ENCODE data around the gene NDST1.

Gene NDST1

GRCh38 chr5:150523472-150524350 is 15.8 kb downstream of the NDST1 start:
- DNase-seq (ENCODE audit: low spot score), result no peak

- no peak for DNase-seq (ENCODE audit: low spot score)
These were observed 17.2 kb downstream of the NDST1 start for GRCh38 chr5:150525163-150525562.

- DNase-seq (ENCODE audit: low spot score), result no peak
These were observed 17.9 kb downstream of the NDST1 start for GRCh38 chr5:150525781-150526180.

- peak; percentile 3 for DNase-seq (ENCODE audit: low spot score)
These were observed 19.1 kb downstream of the NDST1 start for GRCh38 chr5:150527038-150527437.

GRCh38 chr5:150527808-150528207 is 19.9 kb downstream of the NDST1 start:
- no peak for DNase-seq (ENCODE audit: low spot score)

GRCh38 chr5:150528924-150529546 is 21.1 kb downstream of the NDST1 start:
- no peak for DNase-seq (ENCODE audit: low spot score)

GRCh38 chr5:150529555-150529954 is 21.6 kb downstream of the NDST1 start:
- DNase-seq (ENCODE audit: low spot score), result no peak

GRCh38 chr5:150530423-150530822 is 22.5 kb downstream of the NDST1 start:
- DNase-seq (ENCODE audit: low spot score), result no peak

GRCh38 chr5:150530951-150531588 is 23.1 kb downstream of the NDST1 start:
- DNase-seq (ENCODE audit: low spot score), result no peak

- no peak for DNase-seq (ENCODE audit: low spot score)
These were observed 23.8 kb downstream of the NDST1 start for GRCh38 chr5:150531686-150532085.

GRCh38 chr5:150532151-150532550 is 24.2 kb downstream of the NDST1 start:
- no peak for DNase-seq (ENCODE audit: low spot score)

- no peak for DNase-seq (ENCODE audit: low spot score)
These were observed 25.1 kb downstream of the NDST1 start for GRCh38 chr5:150532996-150533395.

GRCh38 chr5:150534811-150535210 is 26.9 kb downstream of the NDST1 start:
- no peak for DNase-seq (ENCODE audit: low spot score)

- DNase-seq (ENCODE audit: low spot score), result no peak
These were observed 27.7 kb downstream of the NDST1 start for GRCh38 chr5:150535611-150536010.

- no peak for DNase-seq (ENCODE audit: low spot score)
These were observed 30.3 kb downstream of the NDST1 start for GRCh38 chr5:150538007-150538917.

- no peak for DNase-seq (ENCODE audit: low spot score)
These were observed 31.3 kb downstream of the NDST1 start for GRCh38 chr5:150539206-150539605.

- no peak for DNase-seq (ENCODE audit: low spot score)
These were observed 32.1 kb downstream of the NDST1 start for GRCh38 chr5:150540042-150540441.

GRCh38 chr5:150540615-150541396 is 32.9 kb downstream of the NDST1 start:
- no peak for DNase-seq (ENCODE audit: low spot score)

GRCh38 chr5:150541397-150541675 is 33.4 kb downstream of the NDST1 start:
- DNase-seq (ENCODE audit: low spot score), result no peak

GRCh38 chr5:150541895-150542294 is 34.0 kb downstream of the NDST1 start:
- no peak for DNase-seq (ENCODE audit: low spot score)

- DNase-seq (ENCODE audit: low spot score), result no peak
These were observed 35.1 kb downstream of the NDST1 start for GRCh38 chr5:150542933-150543445.
